Common myeloid progenitor, CD34-positive (primary cell): ENCODE data around the gene ZFP57.

Source experiments
- CTCF ChIA-PET: fragments of 350-600 bp; sonication (Branson Sonifier 250); formaldehyde crosslinking; loops from one replicate; lab custom pipeline; 2021; ENCODE audit warnings: antibody characterized with exemption; lab: Charles Lee
- POLR2A ChIA-PET: fragments of 350-600 bp; sonication (Branson Sonifier 250); formaldehyde crosslinking; loops from one replicate; lab custom pipeline; 2021; ENCODE audit warnings: antibody characterized with exemption; lab: Charles Lee
- DNase-seq, 3 donors: peaks; one replicate each; pipeline versions ENCODE4 v3.0.0 to v3.0.0-alpha.2; 2013
- H3K27ac ChIP-seq, 2 experiments: 1 replicate in 1 of 2; 2 replicates in 1 of 2; pipeline ENCODE4 v1.7.0; 2013; ENCODE audit warnings: inconsistent platforms in 2 of 2, low read length in 2 of 2, mild to moderate bottlenecking in 2 of 2, low read depth in 1 of 2, moderate library complexity in 1 of 2; ENCODE audit not compliant: severe bottlenecking in 2 of 2, insufficient read depth in 1 of 2, poor library complexity in 1 of 2
- H3K27me3 ChIP-seq, 5 experiments: replicated peaks in 2 of 5; 1 replicate in 3 of 5; 2 replicates in 2 of 5; pipeline versions ENCODE4 v1.6.1 to v1.7.0; 2013; ENCODE audit warnings: low read length in 4 of 5, mild to moderate bottlenecking in 2 of 5, moderate library complexity in 2 of 5, inconsistent platforms in 1 of 5; ENCODE audit not compliant: insufficient read depth in 5 of 5, control insufficient read depth in 4 of 5
- H3K36me3 ChIP-seq, 4 experiments: 1 replicate in 2 of 4; 2 replicates in 2 of 4; pipeline versions ENCODE4 v1.6.1 to v1.7.0; 2013; ENCODE audit warnings: low read length in 3 of 4, control low read depth in 1 of 4, mild to moderate bottlenecking in 1 of 4; ENCODE audit not compliant: control insufficient read depth in 4 of 4, insufficient read depth in 4 of 4
- H3K4me1 ChIP-seq, 4 experiments: 1 replicate in 3 of 4; 2 replicates in 1 of 4; pipeline versions ENCODE4 v1.6.1 to v1.7.1; 2013; ENCODE audit warnings: low read length in 3 of 4, mild to moderate bottlenecking in 3 of 4, control low read depth in 1 of 4, inconsistent platforms in 1 of 4, moderate library complexity in 1 of 4; ENCODE audit not compliant: control insufficient read depth in 4 of 4, insufficient read depth in 4 of 4; ENCODE audit errors: control extremely low read depth in 1 of 4
- H3K4me3 ChIP-seq, 7 experiments: 1 replicate in 4 of 7; 2 replicates in 3 of 7; pipeline versions ENCODE4 v1.5.1 to v1.7.0; 2013; ENCODE audit warnings: mild to moderate bottlenecking in 7 of 7, low read length in 6 of 7, moderate library complexity in 6 of 7, inconsistent platforms in 2 of 7, low read depth in 2 of 7, control low read depth in 1 of 7; ENCODE audit not compliant: insufficient read depth in 4 of 7, control insufficient read depth in 1 of 7; ENCODE audit errors: extremely low read depth in 1 of 7
- H3K9me3 ChIP-seq, 5 experiments: 1 replicate in 4 of 5; 2 replicates in 1 of 5; pipeline versions ENCODE4 v1.6.1 to v1.7.1; 2013; ENCODE audit warnings: low read length in 4 of 5, mild to moderate bottlenecking in 2 of 5, inconsistent platforms in 1 of 5, low read depth in 1 of 5, moderate library complexity in 1 of 5; ENCODE audit not compliant: control insufficient read depth in 4 of 5, insufficient read depth in 2 of 5; ENCODE audit errors: control extremely low read depth in 1 of 5
- WGBS: methylation state at CpG from one replicate; pipeline ENCODE4 v1.1.5; 2013; ENCODE audit not compliant: insufficient coverage; 5-methylcytosine and 5-hydroxymethylcytosine counted together

Gene ZFP57

GRCh38 chr6:29726571-29727194 lies 45.7 kb upstream of the ZFP57 start:
- DNase-seq: no peak

DNA sequence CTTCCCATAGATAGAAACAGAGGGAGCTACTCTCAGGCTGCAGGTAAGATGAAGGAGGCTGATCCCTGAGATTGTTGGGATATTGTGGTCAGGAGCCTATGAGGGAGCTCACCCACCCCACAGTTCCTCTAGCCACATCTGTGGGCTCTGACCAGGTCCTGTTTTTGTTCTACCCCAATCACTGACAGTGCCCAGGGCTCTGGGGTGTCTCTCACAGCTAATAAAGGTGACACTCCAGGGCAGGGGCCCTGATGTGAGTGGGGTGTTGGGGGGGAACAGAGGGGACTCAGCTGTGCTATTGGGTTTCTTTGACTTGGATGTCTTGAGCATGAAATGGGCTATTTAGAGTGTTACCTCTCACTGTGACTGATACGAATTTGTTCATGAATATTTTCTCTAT lies 45.0 kb upstream of the ZFP57 start:
- no peak overlapping the region for H3K27ac ChIP-seq
- peaks cover 0 to 33% (median 8%) of the 10 kb centered on the region in 4 experiments for H3K36me3 ChIP-seq
- H3K4me1 ChIP-seq: peaks cover 0 to 17% (median 9%) of the 10 kb centered on the region in 4 experiments
- no peak overlapping the region for H3K4me3 ChIP-seq
- CTCF ChIA-PET: interaction anchor here (0.8 to 1.3 kb wide), 4 partner anchors 9 to 14 kb away, joined by 3 to 4 read pairs (median 4); no protein-coding TSS in a partner anchor
- peaks cover 0 to 3% (median 0%) of the 10 kb centered on the region in 5 experiments for H3K27me3 ChIP-seq
- POLR2A ChIA-PET: no interaction called here
- no CpG with 5 or more reads among the region's 1 CpG for WGBS
- H3K9me3 ChIP-seq: no peaks in the 10 kb centered on the region
- no peak for DNase-seq

More at GRCh38 chr6:29726571-29727194, 45.7 kb upstream of the ZFP57 start:
- no peak overlapping the region for H3K4me3 ChIP-seq
- ChIA-PET CTCF (interaction anchor here (0.8 to 2.6 kb wide), 8 partner anchors 11 to 30 kb away, joined by 3 to 8 read pairs (median 4); no protein-coding TSS in a partner anchor), POLR2A (no interaction called here)
- no peak overlapping the region for H3K27ac ChIP-seq
- H3K4me1 ChIP-seq: peaks cover 0 to 17% (median 9%) of the 10 kb centered on the region in 4 experiments
- 100% methylated on average over 8 of the region's 9 CpGs for WGBS
- peaks cover 0 to 33% (median 8%) of the 10 kb centered on the region in 4 experiments for H3K36me3 ChIP-seq
- peaks cover 0 to 3% (median 0%) of the 10 kb centered on the region in 5 experiments for H3K27me3 ChIP-seq
- no peaks in the 10 kb centered on the region for H3K9me3 ChIP-seq

GRCh38 chr6:29724937-29725869 lies 44.3 kb upstream of the ZFP57 start:
- ChIA-PET POLR2A (no interaction called here), CTCF (interaction anchor here (0.8 to 1.3 kb wide), 4 partner anchors 9 to 14 kb away, joined by 3 to 4 read pairs (median 4); no protein-coding TSS in a partner anchor)
- Histone ChIP-seq H3K4me3 (peak overlapping the region in 2 of 7 experiments; percentile 84 to 90), H3K36me3 (peaks cover 0 to 33% (median 8%) of the 10 kb centered on the region in 4 experiments), H3K4me1 (peaks cover 0 to 17% (median 9%) of the 10 kb centered on the region in 4 experiments), H3K27me3 (peaks cover 0 to 3% (median 0%) of the 10 kb centered on the region in 5 experiments), H3K9me3 (no peaks in the 10 kb centered on the region), H3K27ac (no peak overlapping the region)
- no peak for DNase-seq
- WGBS: 100% methylated on average over 6 of the region's 11 CpGs

DNA sequence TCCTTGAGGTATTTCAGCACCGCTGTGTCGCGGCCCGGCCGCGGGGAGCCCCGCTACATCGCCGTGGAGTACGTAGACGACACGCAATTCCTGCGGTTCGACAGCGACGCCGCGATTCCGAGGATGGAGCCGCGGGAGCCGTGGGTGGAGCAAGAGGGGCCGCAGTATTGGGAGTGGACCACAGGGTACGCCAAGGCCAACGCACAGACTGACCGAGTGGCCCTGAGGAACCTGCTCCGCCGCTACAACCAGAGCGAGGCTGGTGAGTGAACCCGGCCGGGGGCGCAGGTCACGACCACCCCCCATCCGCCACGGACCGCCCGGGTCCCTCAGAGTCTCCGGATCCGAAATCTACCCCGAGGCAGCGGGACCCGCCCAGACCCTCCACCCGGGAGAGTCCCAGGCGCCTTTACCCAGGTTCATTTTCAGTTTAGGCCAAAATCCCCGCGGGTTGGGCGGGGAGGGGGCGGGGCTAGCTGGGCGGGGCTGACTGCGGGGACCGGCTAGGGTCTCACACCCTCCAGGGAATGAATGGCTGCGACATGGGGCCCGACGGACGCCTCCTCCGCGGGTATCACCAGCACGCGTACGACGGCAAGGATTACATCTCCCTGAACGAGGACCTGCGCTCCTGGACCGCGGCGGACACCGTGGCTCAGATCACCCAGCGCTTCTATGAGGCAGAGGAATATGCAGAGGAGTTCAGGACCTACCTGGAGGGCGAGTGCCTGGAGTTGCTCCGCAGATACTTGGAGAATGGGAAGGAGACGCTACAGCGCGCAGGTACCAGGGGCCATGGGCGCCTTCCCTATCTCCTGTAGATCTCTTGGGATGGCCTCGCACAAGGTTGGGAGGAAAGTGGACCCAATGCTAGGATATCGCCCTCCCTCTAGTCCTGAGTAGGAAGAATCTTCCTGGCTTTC lies 43.0 kb upstream of the ZFP57 start:
- Histone ChIP-seq H3K4me3 (peak overlapping the region; percentile 57 to 99 (median 87)), H3K9me3 (no peaks in the 10 kb centered on the region), H3K4me1 (peaks cover 0 to 17% (median 9%) of the 10 kb centered on the region in 4 experiments), H3K27ac (peak overlapping the region; percentile 58 to 84), H3K27me3 (peaks cover 0 to 3% (median 0%) of the 10 kb centered on the region in 5 experiments), H3K36me3 (peaks cover 0 to 33% (median 8%) of the 10 kb centered on the region in 4 experiments)
- DNase-seq: peak; percentile 34 to 65 (median 60)
- CTCF ChIA-PET: interaction anchor here (1.0 kb wide), 1 partner anchor 10 kb away, joined by 3 read pairs; no protein-coding TSS in a partner anchor
- 16% methylated on average over 58 of the region's 76 CpGs for WGBS
- POLR2A ChIA-PET: no interaction called here

DNA sequence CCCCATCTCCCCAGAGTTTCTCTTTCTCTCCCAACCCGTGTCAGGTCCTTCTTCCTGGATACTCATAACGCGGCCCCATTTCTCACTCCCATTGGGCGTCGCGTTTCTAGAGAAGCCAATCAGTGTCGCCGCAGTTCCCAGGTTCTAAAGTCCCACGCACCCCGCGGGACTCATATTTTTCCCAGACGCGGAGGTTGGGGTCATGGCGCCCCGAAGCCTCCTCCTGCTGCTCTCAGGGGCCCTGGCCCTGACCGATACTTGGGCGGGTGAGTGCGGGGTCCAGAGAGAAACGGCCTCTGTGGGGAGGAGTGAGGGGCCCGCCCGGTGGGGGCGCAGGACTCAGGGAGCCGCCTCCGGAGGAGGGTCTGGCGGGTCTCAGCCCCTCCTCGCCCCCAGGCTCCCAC lies 42.3 kb upstream of the ZFP57 start, which contains the start of gene HLA-F:
Gene HLA-F, plus strand, starts transcription at position 173 of the 404 bp plus-strand sequence. Its CDS starts 30 bp downstream, at position 203.
- 0% methylated on average over 22 of the region's 26 CpGs for WGBS
- ChIA-PET POLR2A (no interaction called here), CTCF (interaction anchor here (1.0 to 1.4 kb wide), 2 partner anchors 11 to 70 kb away, joined by 3 to 4 read pairs; no protein-coding TSS in a partner anchor)
- peak within 1 kb of the TSS; percentile 58 to 84 for H3K27ac ChIP-seq
- H3K36me3 ChIP-seq: peaks cover 0 to 33% (median 8%) of the 10 kb centered on the region in 4 experiments
- H3K4me3 ChIP-seq: peak within 1 kb of the TSS; percentile 57 to 99 (median 87)
- H3K4me1 ChIP-seq: peaks cover 0 to 17% (median 9%) of the 10 kb centered on the region in 4 experiments
- no peaks in the 10 kb centered on the region for H3K9me3 ChIP-seq
- DNase-seq: peak; percentile 77 to 87 (median 81)
- peaks cover 0 to 3% (median 0%) of the 10 kb centered on the region in 5 experiments for H3K27me3 ChIP-seq

- H3K4me1 ChIP-seq: peaks cover 0 to 16% (median 9%) of the 10 kb centered on the region in 4 experiments
- H3K4me3 ChIP-seq: no peak overlapping the region
- CTCF ChIA-PET: interaction anchor here (1.4 kb wide), 1 partner anchor 21 kb away, joined by 4 read pairs; no protein-coding TSS in a partner anchor
- DNase-seq: no peak
- H3K36me3 ChIP-seq: peaks cover 0 to 10% (median 4%) of the 10 kb centered on the region in 4 experiments
- no peaks in the 10 kb centered on the region for H3K9me3 ChIP-seq
- WGBS: no CpG with 5 or more reads among the region's 2 CpGs
- H3K27me3 ChIP-seq: peaks cover 0 to 6% (median 0%) of the 10 kb centered on the region in 5 experiments
- POLR2A ChIA-PET: no interaction called here
- H3K27ac ChIP-seq: no peak overlapping the region
These were observed 39.9 kb upstream of the ZFP57 start for GRCh38 chr6:29720863-29721262.
